Endothelial cell of umbilical vein (primary cell): Measurements from ENCODE around the gene RASIP1. TPM values are rescaled to one million over a fixed set of nuclear protein-coding genes. Genes with fewer than 3 reads are reported as not detected.
"Not testable (repeated sequence)": the region's sequence is repeated elsewhere in the genome, so short reads cannot be mapped to it uniquely, and the experiment has no call there.

Source experiments
- BruUV-seq: library from RNA; stranded (reverse); fragments of 400-500 nt; replicated peaks from 2 replicates; lab custom pipeline; 2021; lab: Mats Ljungman, UMichigan
- CTCF ChIA-PET: fragments of 300-600, 350-600 bp; sonication (Branson Sonifier 250); formaldehyde crosslinking; loops from one replicate; lab custom pipeline; 2021; ENCODE audit warnings: antibody characterized with exemption, inconsistent platforms; lab: Charles Lee
- POLR2A ChIA-PET: fragments of 300-600, 350-600 bp; sonication (Branson Sonifier 250); formaldehyde crosslinking; loops from one replicate; lab custom pipeline; 2021; ENCODE audit warnings: antibody characterized with exemption, inconsistent platforms; lab: Charles Lee
- DNase-seq: peaks from one replicate; pipeline ENCODE4 v3.0.0-alpha.2; 2011; ENCODE audit warnings: low read depth, low spot score
- FAIRE-seq: peaks from 2 replicates; lab custom pipeline; 2011; peaks lifted over from hg19 to GRCh38; lab: Jason Lieb, UNC
- H2AFZ ChIP-seq: 2 replicates; pipeline ENCODE4 v1.6.0; 2012; ENCODE audit warnings: low read depth, low read length, control low read depth, inconsistent platforms
- H3K27ac ChIP-seq: 2 replicates; pipeline ENCODE4 v1.5.1; 2011; ENCODE audit warnings: low read depth, mild to moderate bottlenecking, control low read depth, low read length, moderate library complexity; ENCODE audit not compliant: insufficient read depth
- H3K27me3 ChIP-seq, 2 experiments: 2 replicates each; pipeline versions ENCODE4 v1.6.0 to v1.6.1; 2011; ENCODE audit warnings: low read length in 2 of 2, mixed read lengths in 1 of 2; ENCODE audit not compliant: control insufficient read depth in 2 of 2, insufficient read depth in 2 of 2
- H3K36me3 ChIP-seq, 2 experiments: 2 replicates in 1 of 2; 3 replicates in 1 of 2; pipeline ENCODE4 v1.5.1; 2011; ENCODE audit warnings: low read length in 2 of 2, mild to moderate bottlenecking in 1 of 2, moderate library complexity in 1 of 2; ENCODE audit not compliant: control insufficient read depth in 2 of 2, insufficient read depth in 2 of 2; ENCODE audit errors: extremely low read depth in 1 of 2
- H3K4me1 ChIP-seq: 3 replicates; pipeline ENCODE4 v1.5.1; 2011; ENCODE audit warnings: mild to moderate bottlenecking, low read length; ENCODE audit not compliant: control insufficient read depth, insufficient read depth; ENCODE audit errors: extremely low read depth
- H3K4me2 ChIP-seq: 2 replicates; pipeline ENCODE4 v1.6.1; 2011; ENCODE audit warnings: low read length, control low read depth, mixed read lengths; ENCODE audit not compliant: insufficient read depth
- H3K4me3 ChIP-seq, 3 experiments: fragments of 200-600 bp in 1 of 3; sonication (generic), shearing (Covaris generic) in 1 of 3; replicated peaks in 1 of 3; 2 replicates each; pipeline ENCODE4 v1.5.1; 2011 to 2016; ENCODE audit warnings: control low read depth in 3 of 3, low read length in 3 of 3, mild to moderate bottlenecking in 2 of 3, inconsistent platforms in 1 of 3, low read depth in 1 of 3, moderate library complexity in 1 of 3; ENCODE audit not compliant: insufficient read depth in 1 of 3
- H3K79me2 ChIP-seq: 2 replicates; pipeline ENCODE4 v1.6.0; 2012; ENCODE audit warnings: low read length, inconsistent platforms; ENCODE audit not compliant: control insufficient read depth, insufficient read depth
- H3K9ac ChIP-seq: replicated peaks from 2 replicates; pipeline ENCODE3; 2011; ENCODE audit warnings: low read length, control low read depth; ENCODE audit not compliant: insufficient read depth; ENCODE audit errors: extremely low read depth
- H3K9me1 ChIP-seq: replicated peaks from 3 replicates; pipeline ENCODE4 v1.6.0; 2011; ENCODE audit warnings: mild to moderate bottlenecking, low read length; ENCODE audit not compliant: control insufficient read depth, insufficient read depth; ENCODE audit errors: extremely low read depth
- H3K9me3 ChIP-seq: replicated peaks from 2 replicates; pipeline ENCODE4 v1.5.1; 2012; ENCODE audit warnings: low read length, inconsistent platforms; ENCODE audit not compliant: control insufficient read depth, insufficient read depth
- H4K20me1 ChIP-seq: replicated peaks from 2 replicates; pipeline ENCODE3; 2011; ENCODE audit warnings: mild to moderate bottlenecking, low read length; ENCODE audit not compliant: control insufficient read depth, insufficient read depth; ENCODE audit errors: extremely low read depth
- CTCF ChIP-seq, 2 donors: IDR thresholded peaks; 1 replicate in 1 of 2; 2 replicates in 1 of 2; pipeline ENCODE4 v1.5.1; 2011; ENCODE audit warnings: low read length in 2 of 2, mild to moderate bottlenecking in 2 of 2, moderate library complexity in 2 of 2, control low read depth in 1 of 2, inconsistent platforms in 1 of 2, low read depth in 1 of 2; ENCODE audit not compliant: insufficient read depth in 1 of 2; ENCODE audit errors: extremely low read depth in 1 of 2
- EZH2 ChIP-seq: IDR thresholded peaks from 2 replicates; pipeline ENCODE4 v1.6.1; 2012; ENCODE audit warnings: borderline replicate concordance, low read depth, mild to moderate bottlenecking, moderate library complexity, low read length, inconsistent platforms; ENCODE audit not compliant: severe bottlenecking
- FOS ChIP-seq: IDR thresholded peaks from 2 replicates; pipeline ENCODE4 v1.6.1; 2011; ENCODE audit warnings: mild to moderate bottlenecking, low read length, moderate library complexity, borderline replicate concordance; ENCODE audit not compliant: insufficient read depth
- GATA2 ChIP-seq: IDR thresholded peaks from 2 replicates; pipeline ENCODE4 v1.7.0; 2011; ENCODE audit warnings: low read depth, mild to moderate bottlenecking, moderate library complexity, mixed read lengths, low read length; ENCODE audit not compliant: insufficient read length, insufficient read depth
- JUN ChIP-seq: IDR thresholded peaks from 2 replicates; pipeline ENCODE4 v1.6.1; 2011; ENCODE audit warnings: borderline replicate concordance, low read depth; ENCODE audit not compliant: insufficient read length, insufficient read depth
- MAX ChIP-seq: IDR thresholded peaks from 2 replicates; pipeline ENCODE4 v1.6.1; 2011; ENCODE audit not compliant: insufficient read depth, insufficient read length
- MYC ChIP-seq: IDR thresholded peaks from one replicate; pipeline ENCODE4 v1.6.1; 2011; ENCODE audit warnings: mild to moderate bottlenecking, low read depth, low read length
- POLR2A ChIP-seq: IDR thresholded peaks from 2 replicates; pipeline ENCODE4 v1.6.1; 2012; ENCODE audit warnings: low read depth, mild to moderate bottlenecking, control low read depth, low read length
- POLR2AphosphoS5 ChIP-seq: IDR thresholded peaks from 2 replicates; pipeline ENCODE4 v1.6.1; 2012; ENCODE audit warnings: low read depth, mild to moderate bottlenecking, control low read depth, low read length, moderate library complexity; ENCODE audit not compliant: insufficient read depth
- dilution Hi-C: fragments of 300-500 bp; cut with MboI; formaldehyde crosslinking; loops from one replicate; pipeline ENCODE4 v1.15.0; 2019; ENCODE audit warnings: low sequenced_read_pairs; ENCODE audit not compliant: extremely low pct_ligation_motif_present
- intact Hi-C: fragments of 100-400 bp; cut with micrococcal nuclease; formaldehyde crosslinking; loops from one replicate; pipeline ENCODE4 v1.10.0; 2022
- polyA plus RNA-seq, 4 experiments: library from polyadenylated mRNA; depleted of rRNA in 3 of 4; stranded (reverse) in 3 of 4; unstranded in 1 of 4; fragments of >200 nt; gene quantifications; 2 replicates each; pipeline versions ENCODE4 v1.2.1 to v1.2.3, GENCODE V29; 2011 to 2012; ENCODE audit warnings: missing spikeins in 1 of 4
- total RNA-seq: library from RNA; stranded (reverse); gene quantifications from 2 replicates; pipeline ENCODE4 v1.2.3, GENCODE V29; 2021

The RASIP1 gene
- total and polyA plus RNA-seq, 2 donors (not counting 3 experiments of a cell fraction or from before 2014, with no cell fraction given) = 66.2 to 82.1 TPM

DNA sequence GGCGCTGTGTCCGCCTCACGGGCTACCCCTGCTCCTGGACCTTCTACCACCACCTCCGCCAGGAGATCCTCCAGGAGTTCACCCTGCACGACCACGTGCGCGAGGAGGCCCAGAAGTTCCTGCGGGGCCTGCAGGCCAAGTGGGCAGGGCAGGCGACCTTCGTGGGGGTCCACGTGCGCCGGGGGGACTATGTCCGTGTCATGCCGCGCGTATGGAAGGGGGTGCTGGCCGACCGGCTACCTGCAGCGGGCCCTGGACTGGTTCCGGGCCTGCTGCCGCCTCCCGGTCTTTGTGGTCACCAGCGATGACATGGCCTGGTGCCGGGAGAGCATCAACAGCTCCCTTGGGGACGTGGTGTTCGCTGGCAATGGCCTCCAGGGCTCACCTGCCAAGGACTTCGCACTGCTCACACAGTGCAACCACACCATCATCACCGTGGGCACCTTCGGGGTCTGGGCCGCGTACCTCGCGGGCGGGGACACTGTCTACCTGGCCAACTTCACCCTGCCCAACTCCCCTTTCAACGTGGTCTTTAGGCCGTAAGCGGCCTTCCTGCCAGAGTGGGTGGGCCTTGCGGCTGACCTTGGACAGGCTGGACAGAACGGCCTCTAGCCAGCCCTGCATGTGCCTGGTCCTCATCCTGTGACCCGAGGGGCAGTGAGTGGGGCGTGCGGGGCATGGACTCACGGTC lies 59.8 kb downstream of the RASIP1 start:
- dilution Hi-C loops = no loop called here
- POLR2A ChIA-PET = no interaction called here
- no peak overlapping the region for H3K27ac ChIP-seq

DNA sequence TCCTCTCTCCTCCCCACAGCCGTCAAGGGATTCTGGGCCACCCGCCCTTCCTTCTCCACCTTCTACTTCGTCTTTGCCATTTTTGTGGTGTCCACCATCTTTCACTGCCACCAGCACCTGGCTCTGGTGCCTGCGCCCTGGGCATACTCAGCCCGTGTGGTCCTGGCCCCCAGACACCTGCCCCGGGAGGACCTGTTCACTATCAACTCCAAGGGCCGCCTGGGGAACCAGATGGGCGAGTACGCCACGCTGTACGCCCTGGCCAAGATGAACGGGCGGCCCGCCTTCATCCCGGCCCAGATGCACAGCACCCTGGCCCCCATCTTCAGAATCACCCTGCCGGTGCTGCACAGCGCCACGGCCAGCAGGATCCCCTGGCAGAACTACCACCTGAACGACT lies 60.4 kb downstream of the RASIP1 start:
- BruUV-seq, H3K9ac ChIP-seq, H3K36me3 ChIP-seq, H3K4me3 ChIP-seq, H3K79me2 ChIP-seq, FAIRE-seq, H3K9me1 ChIP-seq, DNase-seq, H2AFZ ChIP-seq, H3K9me3 ChIP-seq, CTCF ChIA-PET, H3K4me1 ChIP-seq, H3K27ac ChIP-seq, H3K4me2 ChIP-seq, intact Hi-C loops, H3K27me3 ChIP-seq, H4K20me1 ChIP-seq, POLR2A ChIA-PET, dilution Hi-C loops: not testable (repeated sequence)

More for the DNA sequence above, 59.8 kb downstream of the RASIP1 start:
- Histone ChIP-seq H2AFZ (no peak overlapping the region), H3K79me2 (no peaks in the 10 kb centered on the region), H4K20me1 (no peaks in the 10 kb centered on the region), H3K4me2 (no peak overlapping the region), H3K36me3 (no peaks in the 10 kb centered on the region), H3K27me3 (no peaks in the 10 kb centered on the region), H3K9me1 (no peaks in the 10 kb centered on the region), H3K9ac (no peak overlapping the region), H3K4me1 (no peaks in the 10 kb centered on the region), H3K9me3 (no peaks in the 10 kb centered on the region), H3K4me3 (no peak overlapping the region)
- BruUV-seq = no TSS peak
- FAIRE-seq (no peak), DNase-seq (no peak)
- CTCF ChIA-PET = no interaction called here
- intact Hi-C loops = no loop called here
- TF ChIP-seq FOS (no peak), JUN (no peak), POLR2AphosphoS5 (no peak), EZH2 (no peak), MAX (no peak), POLR2A (no peak), CTCF (IDR thresholded peaks at IDR 0.05; ENCODE audit: extremely low read depth in 1 of 2, insufficient read depth in 1 of 2, low read depth in 1 of 2, low read length in 2 of 2) (no peak), MYC (no peak), GATA2 (no peak)
